GM18951 (cell line): ENCODE measurements around the gene OR7C1.
"Not testable (repeated sequence)": the region's sequence is repeated elsewhere in the genome, so short reads cannot be mapped to it uniquely, and the experiment has no call there.

Experiments
- POLR2A ChIP-seq: IDR thresholded peaks from 4 replicates; pipeline ENCODE4 v1.6.1; 2011; ENCODE audit warnings: mild to moderate bottlenecking; ENCODE audit not compliant: insufficient read length, insufficient read depth; ENCODE audit errors: extremely low read depth
- in situ Hi-C: fragments of 300-500 bp; cut with MboI; formaldehyde crosslinking; loops from one replicate; pipeline ENCODE4 v1.12.0; 2022; ENCODE audit warnings: low sequenced_read_pairs, mixed read lengths, inconsistent platforms; ENCODE audit not compliant: unreplicated experiment

OR7C1 gene

GRCh38 chr19:14804765-14805164 is 30.2 kb downstream of the OR7C1 start:
- no peak for TF ChIP-seq POLR2A
- in situ Hi-C loops = no loop called here

GRCh38 chr19:14798760-14799159 is 36.2 kb downstream of the OR7C1 start:
- TF ChIP-seq POLR2A = no peak
- in situ Hi-C loops = no loop called here

- TF ChIP-seq POLR2A = no peak
- in situ Hi-C loops = no loop called here
Observed at GRCh38 chr19:14796021-14796420, 39.0 kb downstream of the OR7C1 start.

- in situ Hi-C loops = no loop called here
- TF ChIP-seq POLR2A = no peak
Observed at GRCh38 chr19:14795078-14795721, 39.8 kb downstream of the OR7C1 start.

GRCh38 chr19:14792250-14792649 is 42.7 kb downstream of the OR7C1 start:
- in situ Hi-C loops = not testable (repeated sequence)

- no peak for TF ChIP-seq POLR2A
- in situ Hi-C loops = no loop called here
Observed at GRCh38 chr19:14786421-14786851, 48.5 kb downstream of the OR7C1 start.

- in situ Hi-C loops = not testable (repeated sequence)
Observed at GRCh38 chr19:14785102-14785793, 49.7 kb downstream of the OR7C1 start.

GRCh38 chr19:14784730-14785101 is 50.3 kb downstream of the OR7C1 start:
- in situ Hi-C loops = not testable (repeated sequence)

GRCh38 chr19:14783410-14783998 is 51.5 kb downstream of the OR7C1 start:
- in situ Hi-C loops = not testable (repeated sequence)

- TF ChIP-seq POLR2A = no peak
- in situ Hi-C loops = no loop called here
Observed at GRCh38 chr19:14782626-14783409, 52.2 kb downstream of the OR7C1 start.

- in situ Hi-C loops = not testable (repeated sequence)
Observed at GRCh38 chr19:14781713-14782536, 53.1 kb downstream of the OR7C1 start.

- in situ Hi-C loops = not testable (repeated sequence)
Observed at GRCh38 chr19:14780622-14781225, 54.3 kb downstream of the OR7C1 start.

GRCh38 chr19:14779151-14779550 is 55.8 kb downstream of the OR7C1 start:
- in situ Hi-C loops = no loop called here
- no peak for TF ChIP-seq POLR2A

GRCh38 chr19:14778110-14778845 is 56.7 kb downstream of the OR7C1 start, which contains the start of gene ADGRE2:
Gene ADGRE2, minus strand, starts transcription at chr19:14778560. Its CDS starts 1,804 bp downstream, at chr19:14776756.
- in situ Hi-C loops = not testable (repeated sequence)

GRCh38 chr19:14777645-14778044 is 57.3 kb downstream of the OR7C1 start:
- in situ Hi-C loops = not testable (repeated sequence)
